Effector memory CD8-positive, alpha-beta T cell (primary cell): ENCODE results near the gene CPNE5.
A peak's percentile ranks its signal among the peaks of the same experiment; 100 is the strongest.

Source experiments
- ATAC-seq: fragments of 150-1000 bp; cut with Tn5 transposase; replicated peaks from 2 replicates; pipeline ENCODE4 v1.10.0; 2021; ENCODE audit warnings: mild to moderate bottlenecking, moderate library complexity
- DNase-seq, 3 experiments: peaks; one replicate each; pipeline ENCODE4 v3.0.0; 2021
- H3K27ac Mint-ChIP-seq, 2 donors: one replicate each; pipeline ENCODE4 v1.8.0; 2022; ENCODE audit warnings: mild to moderate bottlenecking in 2 of 2, mixed read lengths in 2 of 2, moderate library complexity in 2 of 2
- H3K27me3 Mint-ChIP-seq, 2 donors: one replicate each; pipeline ENCODE4 v1.8.0; 2022; ENCODE audit warnings: mixed read lengths in 2 of 2
- H3K36me3 Mint-ChIP-seq: one replicate; pipeline ENCODE4 v1.8.0; 2022; ENCODE audit warnings: mild to moderate bottlenecking, moderate library complexity, mixed read lengths; ENCODE audit not compliant: insufficient read depth
- H3K4me1 Mint-ChIP-seq, 2 donors: one replicate each; pipeline ENCODE4 v1.8.0; 2022; ENCODE audit warnings: low read depth in 2 of 2, mixed read lengths in 2 of 2
- H3K4me3 Mint-ChIP-seq, 2 donors: one replicate each; pipeline ENCODE4 v1.8.0; 2022; ENCODE audit warnings: mild to moderate bottlenecking in 2 of 2, mixed read lengths in 2 of 2, moderate library complexity in 2 of 2
- H3K9me3 Mint-ChIP-seq, 2 donors: one replicate each; pipeline ENCODE4 v1.8.0; 2022; ENCODE audit warnings: mixed read lengths in 2 of 2

CPNE5 gene

DNA sequence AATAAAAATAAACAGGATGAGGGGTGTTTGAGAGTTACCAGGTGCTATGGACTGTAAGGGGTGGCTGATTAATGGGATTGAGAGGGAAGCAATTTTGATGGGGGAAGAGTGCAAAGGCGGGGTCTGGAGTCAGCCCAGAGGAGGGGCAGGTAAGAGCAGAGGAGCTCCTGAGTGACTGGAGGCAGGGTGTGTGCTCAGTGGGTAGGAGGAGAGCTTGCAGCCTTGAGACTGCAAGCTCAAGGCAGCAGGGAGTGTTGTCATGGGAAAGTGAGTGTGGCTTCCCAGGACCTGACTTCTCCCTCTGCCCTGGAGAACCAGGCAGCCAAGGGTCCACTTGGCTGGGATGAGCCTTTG, 87.4 kb downstream of the CPNE5 start:
- Mint-ChIP-seq H3K9me3 (peaks cover 0 to 3% of the 10 kb centered on the region in 2 donors), H3K27me3 (no peaks in the 10 kb centered on the region), H3K4me1 (peaks cover 38 to 46% of the 10 kb centered on the region in 2 donors), H3K27ac (peak overlapping the region; percentile 93 to 99), H3K36me3 (peaks cover 3% of the 10 kb centered on the region), H3K4me3 (no peak overlapping the region)
- ATAC-seq (no peak), DNase-seq (no peak)

DNA sequence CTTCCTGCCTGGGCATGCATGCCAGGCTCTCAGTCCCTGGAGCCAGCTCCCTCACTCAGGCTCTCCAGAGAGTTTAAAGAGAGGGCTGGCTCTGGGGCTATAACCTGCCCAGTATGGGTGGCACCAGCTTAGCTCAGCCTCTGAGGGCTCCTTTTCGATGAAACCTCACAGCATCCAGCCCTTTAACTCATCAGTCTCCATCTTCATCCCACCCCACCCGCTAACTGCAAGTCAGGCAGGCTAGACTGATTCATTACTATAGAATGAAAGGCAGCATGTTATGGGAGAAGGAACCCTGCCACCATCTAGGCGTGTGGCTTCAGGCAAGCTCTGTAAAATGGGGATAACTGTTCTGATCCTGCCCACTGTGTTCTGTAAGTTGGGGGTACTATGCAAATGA, 88.2 kb downstream of the CPNE5 start:
- H3K9me3 Mint-ChIP-seq, result peaks cover 0 to 3% of the 10 kb centered on the region in 2 donors
- H3K36me3 Mint-ChIP-seq, result peaks cover 3% of the 10 kb centered on the region
- peak overlapping the region in 1 of 2 donors; percentile 93 for H3K27ac Mint-ChIP-seq
- H3K4me1 Mint-ChIP-seq, result peaks cover 31 to 39% of the 10 kb centered on the region in 2 donors
- H3K4me3 Mint-ChIP-seq, result no peak overlapping the region
- no peak for ATAC-seq
- DNase-seq, result no peak
- no peaks in the 10 kb centered on the region for H3K27me3 Mint-ChIP-seq

DNA sequence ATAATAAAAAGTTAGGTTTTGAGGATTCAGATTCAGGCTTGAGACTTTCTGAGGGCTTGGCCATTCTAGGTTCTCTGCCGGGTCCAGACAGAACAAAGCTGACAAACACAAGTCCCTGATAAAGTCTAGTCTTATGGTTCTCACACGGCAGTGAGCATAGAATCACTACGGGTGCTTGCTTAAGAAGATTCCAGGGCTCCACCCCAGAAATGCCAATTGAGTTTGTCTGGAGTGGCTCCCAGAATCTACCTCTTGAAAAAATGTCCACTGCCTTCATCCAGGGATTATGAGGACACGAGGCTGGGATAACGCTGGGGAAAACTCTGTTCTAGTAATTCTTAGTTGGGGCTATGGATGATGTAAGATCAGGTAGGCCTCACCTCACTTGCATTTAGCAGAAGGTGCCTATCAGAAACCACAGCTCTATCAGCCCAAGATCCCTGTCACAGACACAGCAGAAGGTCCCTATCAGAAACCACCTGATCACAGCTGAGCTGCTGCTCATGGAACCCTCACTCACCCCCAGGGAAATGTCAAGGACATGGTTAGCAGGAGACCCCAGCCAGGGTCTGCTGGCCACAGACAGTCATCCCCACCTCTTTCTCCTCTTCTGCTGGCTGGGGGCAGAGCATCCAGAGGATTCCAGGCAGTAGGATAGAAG, 89.3 kb downstream of the CPNE5 start:
- Mint-ChIP-seq H3K9me3 (peaks cover 0 to 3% of the 10 kb centered on the region in 2 donors), H3K36me3 (no peaks in the 10 kb centered on the region), H3K27ac (peak overlapping the region in 1 of 2 donors; percentile 93), H3K27me3 (no peaks in the 10 kb centered on the region), H3K4me3 (no peak overlapping the region), H3K4me1 (peaks cover 21 to 27% of the 10 kb centered on the region in 2 donors)
- no peak for DNase-seq
- ATAC-seq, result no peak

DNA sequence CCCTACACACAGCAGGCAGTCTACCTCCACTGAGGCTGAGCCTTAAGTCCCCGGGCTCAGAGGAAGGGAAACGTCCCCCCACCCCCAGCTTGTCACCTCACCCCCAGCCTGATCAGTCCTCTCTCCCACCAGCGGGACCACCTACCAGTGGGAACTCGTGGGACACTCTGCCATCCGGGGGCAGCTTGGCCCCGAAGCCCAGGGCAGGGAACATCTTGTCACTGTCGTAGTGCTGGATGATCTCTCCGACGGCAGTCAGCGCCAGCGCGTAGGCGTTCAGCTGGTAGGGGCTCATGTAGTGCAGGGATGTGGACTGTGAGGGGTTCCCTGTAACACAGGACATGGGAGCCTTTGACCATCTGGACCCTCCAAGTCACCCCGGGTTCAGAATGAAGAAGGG, 93.0 kb downstream of the CPNE5 start:
- Mint-ChIP-seq H3K4me3 (no peak overlapping the region), H3K27ac (no peak overlapping the region), H3K4me1 (peaks cover 0 to 10% of the 10 kb centered on the region in 2 donors), H3K27me3 (no peaks in the 10 kb centered on the region), H3K9me3 (peaks cover 0 to 3% of the 10 kb centered on the region in 2 donors), H3K36me3 (no peaks in the 10 kb centered on the region)
- ATAC-seq (no peak), DNase-seq (no peak)

DNA sequence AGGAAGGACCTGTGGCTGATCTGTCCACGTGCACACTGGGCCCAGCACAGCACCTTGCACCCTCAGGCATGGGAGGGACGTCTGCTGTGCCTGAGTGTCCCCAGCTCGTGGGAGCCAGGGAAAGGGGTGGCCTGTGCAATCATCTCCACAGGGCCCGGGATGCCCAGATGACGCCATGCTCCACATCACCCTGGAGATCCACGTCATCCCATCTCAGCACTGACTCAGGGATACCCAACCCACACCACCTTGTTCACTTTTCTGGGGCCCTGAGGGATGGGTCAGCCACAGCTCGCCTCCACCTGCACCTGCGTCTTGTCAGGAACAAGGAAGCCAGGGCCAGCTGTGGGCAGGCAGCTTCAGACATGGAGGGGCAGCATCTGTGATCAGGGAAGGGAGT, 93.4 kb downstream of the CPNE5 start:
- Mint-ChIP-seq H3K36me3 (no peaks in the 10 kb centered on the region), H3K4me1 (peaks cover 0 to 10% of the 10 kb centered on the region in 2 donors), H3K27ac (no peak overlapping the region), H3K27me3 (no peaks in the 10 kb centered on the region), H3K9me3 (peaks cover 0 to 3% of the 10 kb centered on the region in 2 donors), H3K4me3 (no peak overlapping the region)
- ATAC-seq (no peak), DNase-seq (no peak)

DNA sequence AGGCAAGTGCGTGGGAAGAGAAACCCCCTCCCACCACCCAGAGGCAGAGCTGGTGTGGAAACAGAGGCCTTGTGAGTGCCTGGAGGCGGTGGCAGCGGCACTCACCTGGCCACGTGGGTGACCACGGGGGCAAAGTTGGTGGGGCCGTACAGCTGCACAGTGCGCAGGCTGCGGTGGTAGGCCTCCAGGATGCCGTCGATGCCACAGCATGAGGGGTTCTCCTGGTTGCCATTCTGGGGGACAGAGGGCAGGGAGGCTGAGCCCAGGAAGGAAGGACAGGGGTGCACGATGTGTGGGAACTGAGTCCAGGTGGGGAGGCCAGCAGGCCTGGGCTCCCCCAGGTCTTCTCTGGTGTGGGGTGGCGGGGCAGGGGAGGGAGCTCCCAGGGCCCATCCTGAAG, 94.0 kb downstream of the CPNE5 start:
- H3K36me3 Mint-ChIP-seq, result no peaks in the 10 kb centered on the region
- peaks cover 0 to 3% of the 10 kb centered on the region in 2 donors for H3K9me3 Mint-ChIP-seq
- H3K4me3 Mint-ChIP-seq, result no peak overlapping the region
- peaks cover 0 to 10% of the 10 kb centered on the region in 2 donors for H3K4me1 Mint-ChIP-seq
- ATAC-seq (no peak), DNase-seq (no peak)
- H3K27ac Mint-ChIP-seq, result peak overlapping the region in 1 of 2 donors; percentile 35
- H3K27me3 Mint-ChIP-seq, result no peaks in the 10 kb centered on the region

DNA sequence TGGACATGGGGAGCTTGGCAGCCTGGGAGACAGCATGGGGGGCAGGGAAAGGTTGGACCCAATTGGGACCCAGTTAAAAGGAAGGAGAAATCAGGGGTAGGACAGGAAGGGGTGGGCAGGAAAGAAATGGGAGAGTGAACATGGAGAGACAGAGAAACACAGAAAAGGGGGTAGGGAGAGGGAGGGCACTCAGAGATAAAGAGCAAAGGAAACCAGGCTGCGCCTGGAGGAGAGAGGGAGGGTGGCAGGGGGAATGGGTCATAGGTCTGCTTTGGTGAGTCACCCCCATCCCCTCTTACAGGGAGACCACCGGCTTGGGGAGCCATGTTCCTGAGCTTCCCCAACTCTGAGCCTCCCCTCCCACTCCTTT, 95.0 kb downstream of the CPNE5 start:
- H3K27ac Mint-ChIP-seq, result peak overlapping the region in 1 of 2 donors; percentile 39
- H3K36me3 Mint-ChIP-seq, result no peaks in the 10 kb centered on the region
- H3K4me3 Mint-ChIP-seq, result no peak overlapping the region
- peaks cover 0 to 10% of the 10 kb centered on the region in 2 donors for H3K4me1 Mint-ChIP-seq
- peaks cover 0 to 3% of the 10 kb centered on the region in 2 donors for H3K9me3 Mint-ChIP-seq
- H3K27me3 Mint-ChIP-seq, result no peaks in the 10 kb centered on the region
- DNase-seq (no peak), ATAC-seq (no peak)

DNA sequence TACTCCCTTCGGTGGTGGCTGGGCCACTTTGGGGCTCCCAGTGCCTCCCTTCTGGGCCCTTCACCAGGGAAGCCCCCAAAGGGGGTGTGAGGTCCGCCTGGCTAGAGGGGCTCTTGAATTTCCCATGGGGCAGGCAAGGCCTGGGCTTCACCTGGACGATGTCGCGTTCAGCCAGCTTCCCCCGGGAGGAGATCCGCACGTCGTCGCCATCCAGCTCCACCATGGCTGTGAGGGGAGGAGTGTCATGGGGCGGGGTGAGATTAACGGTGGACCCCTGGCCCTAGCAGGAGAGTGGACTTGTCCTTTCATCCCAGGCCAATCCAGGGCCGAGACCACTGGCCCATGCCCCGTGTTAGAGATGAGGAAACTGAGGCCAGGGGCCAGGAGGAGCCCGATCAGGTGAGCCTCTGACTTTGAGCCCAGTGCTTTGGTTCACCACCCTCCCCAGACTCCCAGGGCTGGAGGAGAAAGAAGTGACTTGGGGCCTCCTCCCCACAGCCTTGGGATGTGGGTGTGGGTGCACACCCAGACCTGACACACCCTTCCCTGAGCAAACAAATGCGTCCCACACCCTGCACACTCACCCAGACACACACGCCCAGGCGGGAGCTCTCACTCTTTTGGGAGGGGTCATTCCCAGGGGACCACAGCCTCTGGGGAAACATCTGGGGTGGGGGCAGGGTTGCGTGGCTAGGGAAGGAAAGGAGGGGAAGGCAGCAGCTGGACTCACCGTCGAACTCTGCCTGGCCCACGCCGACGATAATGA, 95.5 kb downstream of the CPNE5 start:
- DNase-seq (no peak), ATAC-seq (no peak)
- Mint-ChIP-seq H3K4me1 (peaks cover 0 to 10% of the 10 kb centered on the region in 2 donors), H3K27ac (peak overlapping the region in 1 of 2 donors; percentile 39), H3K27me3 (no peaks in the 10 kb centered on the region), H3K4me3 (no peak overlapping the region), H3K36me3 (no peaks in the 10 kb centered on the region), H3K9me3 (peaks cover 0 to 3% of the 10 kb centered on the region in 2 donors)

DNA sequence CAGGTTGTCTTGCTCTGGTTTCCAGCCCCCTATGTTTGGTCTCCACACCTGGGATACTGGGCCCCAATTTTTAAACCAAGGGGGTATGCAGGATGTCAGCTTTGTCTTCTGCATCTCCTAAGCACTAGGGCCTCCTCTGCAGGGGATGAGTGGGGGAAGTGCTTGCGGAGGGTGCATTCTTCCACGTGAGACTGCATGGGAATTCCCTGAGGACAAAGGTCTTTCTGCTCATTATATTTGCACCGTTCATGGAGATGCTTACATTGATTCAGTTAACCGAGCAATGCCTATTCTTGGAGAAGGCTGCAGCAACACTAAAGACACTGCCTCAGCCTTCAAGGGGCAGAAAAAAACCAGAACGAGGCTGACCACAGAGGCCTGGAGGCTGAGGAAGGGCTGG, 96.2 kb downstream of the CPNE5 start:
- H3K27ac Mint-ChIP-seq, result peak overlapping the region in 1 of 2 donors; percentile 39
- no peak for DNase-seq
- H3K4me3 Mint-ChIP-seq, result no peak overlapping the region
- ATAC-seq, result no peak
- H3K9me3 Mint-ChIP-seq, result no peaks in the 10 kb centered on the region
- H3K4me1 Mint-ChIP-seq, result peaks cover 0 to 10% of the 10 kb centered on the region in 2 donors
- no peaks in the 10 kb centered on the region for H3K36me3 Mint-ChIP-seq
- no peaks in the 10 kb centered on the region for H3K27me3 Mint-ChIP-seq

DNA sequence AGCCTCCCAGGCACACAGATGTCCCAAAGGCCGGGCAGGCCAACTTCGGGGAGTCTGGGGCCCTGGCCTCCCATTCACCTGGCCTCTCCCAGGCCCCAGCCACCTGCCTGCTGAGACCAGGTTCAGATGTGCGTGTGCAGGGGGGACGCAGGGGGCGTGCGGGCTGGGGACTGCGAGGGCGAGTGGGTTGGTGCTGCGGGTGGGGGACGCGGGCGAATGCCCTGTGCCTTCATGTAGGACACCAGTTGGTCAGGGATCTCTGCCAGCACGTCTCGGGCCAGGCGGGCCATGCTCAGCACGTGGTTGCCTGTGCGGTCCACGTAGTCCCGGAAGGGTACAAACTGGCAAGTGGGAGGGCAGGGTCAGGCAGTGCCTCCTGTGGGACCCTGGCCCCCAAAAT, 97.1 kb downstream of the CPNE5 start:
- DNase-seq (no peak), ATAC-seq (no peak)
- H3K27me3 Mint-ChIP-seq, result no peaks in the 10 kb centered on the region
- H3K9me3 Mint-ChIP-seq, result no peaks in the 10 kb centered on the region
- H3K4me3 Mint-ChIP-seq, result no peak overlapping the region
- H3K27ac Mint-ChIP-seq, result no peak overlapping the region
- no peaks in the 10 kb centered on the region for H3K36me3 Mint-ChIP-seq
- H3K4me1 Mint-ChIP-seq, result peaks cover 0 to 10% of the 10 kb centered on the region in 2 donors

DNA sequence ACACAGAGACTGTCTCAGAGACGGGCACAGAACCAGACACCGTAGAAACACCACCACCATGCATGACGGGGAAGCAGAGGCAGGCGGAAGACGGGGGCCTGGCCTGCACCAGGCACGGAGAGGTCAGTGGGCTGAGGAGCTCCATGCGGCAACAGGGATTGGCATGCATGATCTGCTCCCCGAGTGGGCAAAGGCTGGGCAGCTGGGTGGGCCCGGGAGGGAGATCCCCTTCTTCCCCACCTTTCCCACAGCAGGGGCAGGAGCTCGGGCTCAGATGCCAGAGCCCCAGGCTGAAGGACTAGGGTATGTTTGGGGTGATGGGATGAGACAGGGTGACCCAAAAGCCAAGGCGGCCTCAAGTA, 98.4 kb downstream of the CPNE5 start:
- no peak overlapping the region for H3K4me3 Mint-ChIP-seq
- H3K4me1 Mint-ChIP-seq, result peaks cover 0 to 10% of the 10 kb centered on the region in 2 donors
- no peaks in the 10 kb centered on the region for H3K27me3 Mint-ChIP-seq
- H3K27ac Mint-ChIP-seq, result peak overlapping the region in 1 of 2 donors; percentile 2
- no peaks in the 10 kb centered on the region for H3K9me3 Mint-ChIP-seq
- ATAC-seq (no peak), DNase-seq (no peak)
- no peaks in the 10 kb centered on the region for H3K36me3 Mint-ChIP-seq

DNA sequence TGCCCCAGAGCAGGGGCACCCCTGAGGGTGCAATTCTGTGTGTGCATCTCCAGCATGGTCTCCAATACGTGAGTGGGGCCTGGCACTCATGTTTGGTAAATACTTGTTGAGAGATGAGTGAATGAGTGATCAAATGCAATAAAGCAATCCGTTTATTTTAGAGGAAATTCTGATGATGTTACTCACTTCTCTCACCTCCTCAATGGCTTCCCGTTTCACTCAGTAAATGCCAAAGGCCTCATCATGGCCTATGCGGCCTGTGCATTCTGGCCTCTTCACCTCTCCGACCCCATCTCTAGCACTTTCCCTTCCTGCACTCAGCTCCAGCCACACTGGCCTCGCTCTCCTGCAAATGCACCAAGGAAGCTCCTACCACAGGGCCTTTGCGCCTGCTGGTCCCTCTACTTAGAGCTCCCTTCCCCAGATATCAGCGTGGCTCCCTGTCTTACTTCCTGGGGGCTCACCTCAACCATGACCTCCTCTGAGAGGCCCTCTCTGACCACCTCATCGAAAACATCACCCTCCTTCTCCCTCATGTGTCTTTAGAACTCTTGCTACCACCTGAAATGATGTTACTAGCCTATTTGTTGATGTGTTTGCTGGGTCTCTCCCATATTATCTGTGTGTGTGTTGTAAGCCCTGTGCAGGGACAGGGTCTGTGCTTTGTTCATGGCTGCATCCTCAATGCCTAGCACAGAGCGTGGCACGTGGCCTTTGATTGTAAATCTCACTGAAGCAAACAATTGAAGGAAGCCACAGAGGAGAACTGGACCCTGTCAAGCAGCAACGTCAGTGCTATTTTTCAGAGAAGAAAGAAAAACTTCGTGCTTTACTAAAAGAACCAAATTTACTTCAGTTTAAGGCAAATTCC, 99.1 kb downstream of the CPNE5 start:
- no peaks in the 10 kb centered on the region for H3K9me3 Mint-ChIP-seq
- DNase-seq (no peak), ATAC-seq (no peak)
- H3K4me3 Mint-ChIP-seq, result no peak overlapping the region
- H3K36me3 Mint-ChIP-seq, result no peaks in the 10 kb centered on the region
- H3K27me3 Mint-ChIP-seq, result no peaks in the 10 kb centered on the region
- peaks cover 0 to 10% of the 10 kb centered on the region in 2 donors for H3K4me1 Mint-ChIP-seq
- H3K27ac Mint-ChIP-seq, result peak overlapping the region in 1 of 2 donors; percentile 2

DNA sequence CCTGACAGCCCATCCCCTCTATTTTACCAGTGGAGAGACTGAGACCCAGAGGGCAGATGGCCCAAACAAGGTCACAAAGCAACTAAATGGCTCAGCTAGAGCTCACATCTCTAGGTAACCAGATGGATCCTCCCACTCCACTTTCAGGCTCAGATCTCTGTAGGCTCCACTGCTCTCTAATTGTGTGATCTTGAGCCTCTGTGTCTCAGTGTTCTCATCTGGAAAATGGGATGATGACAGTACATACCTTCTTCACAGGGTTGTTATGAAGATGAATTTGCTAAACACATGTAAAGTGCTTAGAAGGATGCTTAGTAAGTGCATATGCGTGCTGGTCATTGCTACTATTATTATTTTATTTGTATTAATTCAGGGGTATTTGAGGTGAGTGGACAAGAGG, 101.1 kb downstream of the CPNE5 start:
- Mint-ChIP-seq H3K36me3 (no peaks in the 10 kb centered on the region), H3K4me1 (peaks cover 4% of the 10 kb centered on the region in 2 donors), H3K27ac (no peak overlapping the region), H3K27me3 (no peaks in the 10 kb centered on the region), H3K9me3 (no peaks in the 10 kb centered on the region), H3K4me3 (no peak overlapping the region)
- no peak for DNase-seq
- no peak for ATAC-seq
